Neural progenitor cell (in vitro differentiated cells): ENCODE data around the gene MCTP2.

Experiments
- CTCF ChIP-seq: fragments of 200-600 bp; sonication (generic); IDR thresholded peaks from 2 replicates; pipeline ENCODE4 v1.5.1; 2017; ENCODE audit warnings: antibody characterized with exemption, mild to moderate bottlenecking
- EZH2 ChIP-seq: fragments of 200-600 bp; sonication (generic); IDR thresholded peaks from 2 replicates; pipeline ENCODE4 v1.6.1; 2017; ENCODE audit warnings: antibody characterized with exemption, mild to moderate bottlenecking, moderate library complexity
- EZH2phosphoT487 ChIP-seq: fragments of 200-600 bp; sonication (generic); IDR thresholded peaks from 2 replicates; pipeline ENCODE4 v1.6.1; 2017; ENCODE audit warnings: antibody characterized with exemption

- TF ChIP-seq CTCF = no peak
- TF ChIP-seq EZH2 = no peak
- no peak for TF ChIP-seq EZH2phosphoT487
Measured at GRCh38 chr15:94360251-94360685, 128.9 kb downstream of the MCTP2 start.
